Activated CD4-positive, CD25-positive, alpha-beta regulatory T cell treated with anti-CD3 and anti-CD28 coated beads, Interleukin-2, amount 50 U/mL, for 72 hours (primary cell): Measurements from ENCODE around the gene CUBN.

Experiments used
- DNase-seq: peaks from one replicate; pipeline ENCODE4 v3.0.0; 2021

Gene CUBN

DNA sequence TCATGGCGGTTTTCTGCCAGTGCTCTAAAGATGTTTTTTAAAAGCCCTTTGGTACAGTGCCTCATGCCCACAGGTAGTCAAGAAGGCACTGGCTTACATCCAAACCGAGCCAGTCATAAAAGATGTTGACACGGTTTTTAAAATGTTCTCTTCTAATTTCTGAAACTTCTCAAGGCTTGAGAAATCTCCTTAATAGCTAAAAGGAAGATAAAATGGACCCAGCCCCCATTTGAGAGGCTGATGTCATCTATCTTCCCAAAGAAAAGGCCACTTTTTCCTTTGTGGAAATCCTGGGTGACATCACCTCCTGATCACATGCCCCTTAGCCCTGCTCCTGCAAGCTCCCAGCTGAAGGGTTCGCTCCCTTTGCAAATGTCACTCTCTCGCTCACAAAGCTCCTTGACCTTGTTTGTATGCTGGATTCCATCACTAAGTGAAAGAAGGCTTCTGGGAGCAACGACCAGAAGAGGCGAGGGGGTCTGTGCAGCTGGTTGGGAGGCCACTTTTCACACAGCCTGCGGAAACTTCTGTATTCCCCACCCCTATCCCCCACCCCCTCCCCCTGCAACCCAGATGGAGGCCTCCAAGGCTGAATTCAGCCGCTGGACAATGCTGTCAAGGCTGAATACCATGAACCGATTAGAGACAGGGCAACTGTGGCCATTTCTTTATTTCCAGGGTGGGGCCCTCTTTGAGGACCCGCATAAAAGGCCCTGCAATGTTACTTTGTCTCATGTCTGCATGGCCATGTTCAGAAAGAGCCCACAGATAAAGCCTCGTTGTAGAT is 122.8 kb downstream of the CUBN start:
- no peak for DNase-seq

DNA sequence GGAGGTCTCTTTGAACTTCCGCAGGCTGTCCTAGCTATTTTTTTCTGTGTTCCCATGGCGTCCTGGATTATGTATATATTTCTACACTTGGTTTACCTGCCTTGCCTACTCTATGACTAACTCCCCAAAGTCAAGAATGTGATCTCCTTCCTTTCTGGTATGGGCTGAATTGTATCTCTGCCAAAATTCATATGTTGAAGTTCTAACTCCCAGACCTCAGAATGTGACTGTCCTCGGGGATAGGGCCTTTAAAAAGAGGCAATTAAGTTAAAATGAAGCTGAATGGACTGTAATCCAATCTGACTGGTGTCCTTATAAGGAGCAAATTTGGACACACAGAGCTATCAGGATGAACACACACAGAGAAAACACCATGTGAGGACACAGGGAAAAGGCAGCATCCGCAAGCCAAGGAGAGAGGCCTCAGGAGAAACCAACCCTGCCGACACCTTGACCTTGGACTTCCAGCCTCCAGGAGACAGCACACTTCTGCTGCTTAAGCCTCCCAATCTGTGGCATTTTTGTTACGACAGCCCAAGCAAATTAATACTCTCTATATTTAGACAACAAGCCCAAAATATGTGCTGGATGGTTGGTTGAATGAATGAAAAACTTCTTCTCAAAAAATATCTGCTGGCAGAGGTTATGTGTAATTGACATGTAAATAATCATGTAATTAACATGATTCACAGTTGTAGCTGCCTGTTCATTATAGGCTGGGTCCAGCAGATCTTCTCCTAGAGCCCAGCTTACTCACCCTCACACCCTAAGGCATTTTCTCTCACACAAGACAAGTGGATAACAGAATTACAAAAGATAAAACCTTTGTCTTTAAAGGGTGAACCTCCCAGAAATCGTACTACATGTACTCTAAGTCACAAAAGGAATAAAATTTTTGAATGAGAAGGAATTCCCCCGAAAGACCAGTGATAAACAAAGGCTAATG is 123.7 kb downstream of the CUBN start:
- DNase-seq: no peak

DNA sequence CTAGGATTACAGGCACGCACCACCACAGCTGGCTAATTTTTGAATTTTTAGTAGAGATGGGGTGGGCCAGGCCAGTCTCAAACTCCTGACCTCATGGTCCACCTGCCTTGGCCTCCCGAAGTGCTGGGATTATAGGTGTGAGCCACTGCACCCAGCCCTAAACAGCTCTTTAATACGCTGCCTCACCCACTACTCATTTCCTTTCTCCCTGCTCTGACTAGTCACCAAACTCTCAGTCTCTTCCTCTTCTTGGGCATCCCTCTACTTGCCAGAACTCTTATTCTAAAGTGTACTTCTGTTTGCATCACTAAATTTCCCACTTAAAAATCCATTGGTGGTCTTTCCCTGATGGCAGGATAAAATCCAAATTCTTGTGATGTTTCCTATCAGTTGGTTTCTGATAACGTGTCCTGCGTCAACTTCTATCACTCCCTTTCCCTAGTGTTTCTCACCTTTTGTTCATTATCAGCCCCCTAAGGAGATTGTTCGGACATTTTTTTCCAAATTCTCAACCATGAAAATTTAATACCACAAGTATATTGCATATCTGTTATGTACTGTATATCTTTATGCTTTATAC is 124.7 kb downstream of the CUBN start:
- DNase-seq: no peak

DNA sequence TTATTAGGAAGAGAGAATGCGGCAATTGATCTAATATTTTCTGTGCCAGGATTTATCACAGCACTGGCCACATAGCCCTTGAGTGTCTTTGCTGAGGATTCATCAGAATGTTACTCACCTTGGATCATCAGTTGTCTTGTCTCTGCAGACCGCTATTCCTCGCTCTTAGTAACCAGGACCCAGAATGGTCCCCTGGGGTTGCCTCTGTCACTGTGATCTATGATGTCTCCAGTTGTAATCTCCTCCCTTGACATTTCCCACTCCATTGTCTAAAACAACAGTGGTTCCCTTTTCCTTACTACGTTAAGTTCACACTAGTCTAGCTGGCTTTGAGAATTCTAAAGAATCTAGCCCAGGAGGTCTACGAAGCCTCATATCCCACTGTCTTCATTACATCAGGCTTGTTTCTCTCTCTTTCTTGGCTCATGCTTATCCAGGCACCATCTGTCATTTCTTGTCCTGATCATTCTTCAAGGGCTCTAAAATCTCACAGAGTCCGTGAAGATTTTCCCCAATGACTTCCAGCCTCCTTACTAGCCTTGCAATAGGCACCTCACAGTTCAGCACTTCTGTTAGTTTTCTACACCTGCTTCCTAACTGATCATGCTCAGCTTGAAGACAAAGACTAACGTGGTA is 125.8 kb downstream of the CUBN start:
- DNase-seq: no peak

DNA sequence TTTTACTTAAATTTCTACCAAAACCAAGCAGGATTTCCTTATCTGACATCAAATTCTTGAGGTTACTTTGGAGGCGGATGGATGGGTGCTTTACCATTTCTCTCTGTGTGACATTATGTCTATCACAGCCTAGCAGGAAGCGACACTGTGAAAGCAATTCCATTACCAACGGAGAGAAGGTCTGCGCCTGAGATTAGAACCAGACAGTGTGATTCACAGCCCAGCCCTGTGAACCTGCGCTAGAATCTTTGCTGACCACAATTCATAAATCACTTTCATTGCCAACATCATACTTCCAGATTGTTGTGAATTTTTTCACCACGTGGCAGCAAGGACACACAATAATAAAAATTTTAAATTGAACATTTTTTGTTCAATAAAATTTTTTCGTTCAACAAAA is 126.5 kb downstream of the CUBN start:
- no peak for DNase-seq

DNA sequence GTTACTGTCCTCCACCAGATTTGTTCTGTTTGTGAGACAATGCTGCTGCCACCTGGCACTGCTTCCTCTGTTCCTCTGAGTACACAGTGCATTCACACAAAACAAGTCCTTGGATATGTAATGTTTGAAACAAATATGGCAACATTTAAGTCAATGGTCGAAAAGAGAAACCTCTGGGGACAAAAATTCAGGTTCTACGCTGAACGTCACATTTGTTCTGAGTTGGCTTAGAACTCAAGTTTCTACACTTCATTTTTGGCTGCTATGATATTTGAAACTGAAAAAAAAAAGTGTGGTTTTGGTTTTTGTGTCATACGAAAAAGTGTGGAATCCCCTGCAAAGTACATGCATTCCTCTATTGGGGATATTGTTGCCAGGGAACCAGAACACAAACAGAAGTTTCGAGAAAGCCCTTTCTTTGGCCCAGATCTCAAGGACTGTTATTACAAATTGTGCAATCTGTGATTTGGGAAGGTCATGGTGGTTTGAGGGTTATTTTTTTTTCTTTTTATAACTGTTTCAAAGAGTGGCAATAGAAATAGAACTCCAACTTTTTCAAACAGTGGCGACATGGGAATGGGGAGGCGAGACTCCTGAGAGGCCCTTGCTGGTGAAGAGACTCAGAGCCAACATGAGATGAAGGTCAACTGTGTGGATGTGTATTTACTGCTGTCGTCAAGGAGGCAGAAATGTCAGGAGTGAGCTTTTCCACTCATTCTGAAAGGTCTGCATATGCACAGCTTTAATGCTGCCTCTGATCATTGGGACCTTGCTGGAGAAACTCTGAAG is 127.5 kb downstream of the CUBN start:
- DNase-seq: no peak

DNA sequence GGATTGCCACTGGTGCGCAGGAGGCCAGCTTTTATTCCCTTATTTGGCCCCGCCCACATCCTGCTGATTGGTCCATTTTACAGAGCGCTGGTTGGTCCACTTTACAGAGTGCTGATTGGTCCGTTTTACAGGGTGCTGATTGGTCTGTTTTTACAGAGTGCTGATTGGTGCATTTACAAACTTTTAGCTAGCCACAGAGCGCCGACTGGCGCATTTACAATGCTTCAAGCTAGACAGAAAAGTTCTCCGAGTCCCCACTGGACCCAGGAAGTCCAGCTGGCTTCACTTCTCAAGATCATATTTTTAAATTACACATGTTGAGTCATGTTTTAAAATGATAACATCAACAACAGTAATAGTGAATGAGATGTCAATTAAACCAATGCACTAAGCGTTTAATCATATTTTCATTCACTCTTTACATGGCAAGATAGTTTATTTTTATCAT is 128.3 kb downstream of the CUBN start:
- no peak for DNase-seq

DNA sequence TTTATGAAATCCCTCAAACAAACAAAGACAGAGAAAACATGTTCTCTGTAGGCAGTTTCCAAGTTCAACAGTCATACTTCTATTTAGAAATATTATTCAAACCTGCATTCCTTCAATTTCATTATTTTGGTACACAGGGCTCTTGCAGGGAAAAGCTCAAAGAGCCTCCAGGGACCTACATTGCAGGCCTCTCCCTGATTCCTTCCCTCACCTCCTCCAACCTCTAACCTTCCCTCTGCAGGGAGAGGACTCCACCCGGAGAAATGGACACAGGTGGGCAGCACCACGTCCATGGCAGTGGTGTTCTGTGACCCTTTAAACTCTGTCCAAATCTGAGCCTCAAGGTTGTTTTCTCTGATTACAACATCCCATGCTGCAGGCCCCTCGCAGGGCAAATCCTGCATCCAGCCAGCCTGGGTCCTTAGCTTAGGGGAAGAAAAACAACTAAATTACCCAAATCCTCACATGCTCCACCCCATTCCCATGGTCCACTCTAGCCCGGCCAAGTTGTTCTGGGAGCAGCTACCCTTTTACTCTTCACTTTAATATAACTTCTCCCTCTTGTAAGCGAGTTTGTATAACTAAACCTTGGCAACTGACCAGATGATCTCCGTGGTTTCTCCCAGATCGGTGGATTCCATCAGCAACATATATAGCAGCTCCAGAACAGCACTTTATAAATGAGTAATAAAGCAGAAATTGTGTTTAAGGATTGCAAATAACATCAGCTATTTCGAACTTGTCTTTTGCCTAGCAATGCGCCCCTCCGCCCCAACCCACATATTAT is 129.8 kb downstream of the CUBN start:
- no peak for DNase-seq

DNA sequence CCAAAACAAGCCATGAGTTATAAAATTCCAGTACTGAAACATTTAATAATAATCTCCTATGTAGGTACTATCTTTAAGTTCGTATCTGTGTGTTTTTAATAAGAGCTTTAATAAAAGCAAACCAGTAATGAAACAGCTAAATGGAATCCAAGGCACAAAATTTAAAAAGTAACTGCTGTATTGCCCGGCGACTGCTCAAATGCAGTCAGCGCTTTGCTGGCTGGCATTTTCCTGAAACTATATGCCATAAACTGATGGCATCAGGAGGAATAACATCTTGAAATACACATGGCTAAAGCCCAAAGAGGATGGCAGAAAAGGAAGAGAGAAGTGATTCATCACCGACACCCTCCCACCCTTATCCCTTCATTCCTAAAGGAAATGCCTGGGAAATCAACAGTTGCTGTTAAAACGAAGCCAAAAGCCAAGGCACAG is 133.1 kb downstream of the CUBN start:
- DNase-seq: no peak

DNA sequence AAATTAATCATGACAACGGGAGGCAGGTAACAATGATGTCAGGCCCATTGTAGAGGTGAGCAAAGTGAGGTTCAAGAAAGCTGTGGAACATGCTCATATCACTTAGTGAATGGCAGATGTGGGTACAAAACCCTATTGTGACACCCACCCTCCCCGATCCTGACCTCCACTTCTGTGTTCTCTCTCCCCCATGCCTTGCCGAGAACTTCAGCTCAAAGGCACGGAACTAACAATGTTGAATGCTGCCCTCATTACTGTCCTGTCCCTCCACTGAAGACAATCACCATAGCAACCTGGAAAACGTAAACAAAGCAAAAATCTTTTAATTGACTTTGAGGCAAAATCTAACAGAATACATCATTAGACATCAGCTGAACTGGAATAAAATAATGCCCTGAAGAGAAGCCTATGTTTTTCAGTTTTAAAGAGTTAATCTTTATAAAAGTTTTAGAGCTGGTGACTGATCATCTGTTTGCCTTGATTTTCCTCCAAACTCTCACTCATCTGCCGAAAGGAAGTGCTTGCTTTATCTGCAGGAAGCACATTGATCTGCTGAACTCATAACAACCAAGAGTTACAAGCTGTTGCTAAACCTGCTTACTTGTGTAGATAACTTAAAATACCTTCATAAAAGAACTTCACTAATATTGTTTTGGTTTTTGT is 133.6 kb downstream of the CUBN start:
- DNase-seq: no peak

DNA sequence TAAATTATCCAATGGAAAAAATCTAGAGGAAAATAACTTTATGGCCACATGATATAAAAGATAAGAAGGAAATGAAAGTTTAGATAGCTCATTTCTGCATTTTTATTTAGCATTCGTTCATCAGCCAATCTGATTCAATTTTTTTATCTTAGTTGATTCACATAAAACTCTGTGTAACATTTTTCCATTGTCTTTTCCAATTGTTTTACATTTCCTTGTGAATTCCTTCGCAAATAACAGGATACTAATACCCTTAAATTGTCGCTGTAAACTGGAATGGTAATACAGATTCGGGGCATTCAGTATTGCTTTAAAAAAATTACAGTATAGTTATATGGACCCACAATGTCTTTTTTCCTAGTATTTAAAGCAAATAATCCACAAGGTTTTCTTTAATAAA is 136.4 kb downstream of the CUBN start:
- no peak for DNase-seq

DNA sequence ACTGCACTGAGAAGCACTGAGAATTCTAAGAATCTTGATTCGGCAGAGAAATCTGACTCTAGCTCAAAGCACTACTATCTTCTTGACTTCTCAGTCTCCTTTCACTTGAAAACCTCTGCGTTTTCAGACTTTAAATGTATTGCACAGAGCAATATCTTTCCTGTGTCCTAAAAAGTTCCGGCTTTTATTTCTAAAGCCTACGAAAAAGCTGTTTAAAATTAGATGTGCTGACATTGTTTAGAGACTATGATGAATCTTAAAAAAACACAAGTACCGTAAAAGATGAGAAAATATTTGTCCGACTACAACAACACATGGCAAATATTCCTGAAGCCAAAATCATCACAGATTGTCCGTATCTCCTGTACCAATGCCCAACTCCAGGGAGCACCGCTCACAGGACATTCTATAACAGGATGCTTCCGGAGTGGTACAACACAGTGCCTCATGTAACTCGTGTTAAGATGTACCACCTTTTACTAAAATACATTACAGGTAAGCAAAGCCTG is 136.9 kb downstream of the CUBN start:
- no peak for DNase-seq

DNA sequence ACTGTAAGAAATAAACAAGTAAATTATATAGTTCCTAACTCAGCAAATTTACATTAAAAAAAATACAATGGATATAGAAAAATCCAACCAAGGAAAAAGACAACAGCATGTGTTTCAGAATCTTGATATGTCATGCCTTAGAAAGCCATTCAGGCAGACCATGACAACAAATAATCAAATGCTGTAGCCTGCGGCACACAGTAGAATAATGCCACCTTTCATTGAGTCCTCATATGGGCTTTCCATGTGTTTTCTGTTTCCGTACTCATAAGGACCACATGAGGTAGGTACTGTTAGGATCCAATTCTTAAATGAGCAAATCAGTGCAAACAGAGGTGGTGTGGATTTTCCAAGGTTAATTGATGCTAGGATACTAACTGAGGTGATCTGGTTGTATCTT is 138.6 kb downstream of the CUBN start:
- DNase-seq: no peak

DNA sequence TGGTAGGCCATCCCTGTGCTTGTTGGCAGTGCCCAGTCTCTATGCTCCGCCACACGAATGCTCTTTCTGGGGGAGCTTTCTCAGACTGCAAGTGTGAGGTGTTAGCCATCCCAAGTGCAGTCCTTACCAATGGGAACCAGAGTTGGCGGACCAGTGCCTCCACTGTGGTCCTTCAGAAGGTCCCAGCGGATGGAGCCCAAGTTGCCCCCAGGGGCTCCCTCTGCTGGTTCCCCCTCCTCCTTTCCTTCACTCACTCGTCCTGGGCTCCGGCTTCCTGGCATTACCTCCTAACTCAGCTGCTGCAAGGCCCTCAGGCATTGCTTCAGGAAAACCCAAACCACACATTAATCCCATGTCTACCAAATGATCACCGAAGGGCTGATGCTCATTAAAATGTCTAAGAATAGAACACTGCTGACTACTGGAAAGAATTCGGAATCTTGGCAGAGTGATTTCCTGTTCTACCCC is 139.8 kb downstream of the CUBN start:
- DNase-seq: no peak

DNA sequence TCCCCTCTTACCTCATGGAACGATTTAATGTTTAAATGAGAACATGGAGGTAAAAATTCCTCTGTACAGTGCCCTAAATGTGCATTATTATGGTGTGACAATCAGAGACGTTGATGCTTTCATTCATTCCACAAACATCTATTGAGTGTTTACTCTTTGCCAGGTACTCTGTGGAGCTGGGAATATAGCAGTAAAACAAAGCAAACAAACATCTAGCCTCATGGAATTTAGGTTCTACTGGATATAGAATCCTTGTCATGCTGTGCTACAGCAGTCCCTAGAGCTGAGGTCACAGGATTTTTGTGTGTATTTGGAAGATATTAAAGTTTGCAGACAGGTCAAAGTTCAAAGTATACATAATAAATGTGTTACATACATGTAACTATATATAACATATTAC is 140.7 kb downstream of the CUBN start:
- no peak for DNase-seq

DNA sequence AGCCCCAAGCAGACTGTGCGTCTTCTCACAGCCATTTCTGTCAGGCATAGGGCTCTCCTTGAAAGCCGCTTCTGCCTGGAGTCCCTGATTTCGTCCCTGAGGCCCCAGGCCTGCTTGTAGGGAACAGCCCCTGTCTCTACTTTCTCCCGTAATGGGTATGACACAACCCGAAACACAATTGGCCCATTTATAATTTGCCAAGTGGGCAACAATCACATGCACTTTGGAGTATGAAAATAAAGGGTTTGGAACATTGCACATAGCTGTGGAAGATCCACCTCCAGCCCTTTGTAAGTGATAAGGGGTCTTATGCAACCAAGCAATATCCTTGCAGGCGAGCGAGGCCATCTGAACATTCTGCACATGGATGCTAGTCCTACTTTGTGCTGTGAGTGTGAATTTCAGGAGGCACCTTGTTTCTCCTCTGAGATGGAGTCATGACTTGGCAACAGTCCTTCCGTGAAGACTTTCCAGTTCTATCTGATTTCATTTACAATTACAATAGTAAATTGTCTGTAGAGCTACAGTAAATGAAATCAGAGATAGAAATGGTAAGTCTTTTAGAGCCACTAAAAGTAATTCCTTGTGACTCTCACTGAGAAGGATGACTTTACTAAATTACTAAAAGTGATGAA is 141.5 kb downstream of the CUBN start:
- DNase-seq: no peak

DNA sequence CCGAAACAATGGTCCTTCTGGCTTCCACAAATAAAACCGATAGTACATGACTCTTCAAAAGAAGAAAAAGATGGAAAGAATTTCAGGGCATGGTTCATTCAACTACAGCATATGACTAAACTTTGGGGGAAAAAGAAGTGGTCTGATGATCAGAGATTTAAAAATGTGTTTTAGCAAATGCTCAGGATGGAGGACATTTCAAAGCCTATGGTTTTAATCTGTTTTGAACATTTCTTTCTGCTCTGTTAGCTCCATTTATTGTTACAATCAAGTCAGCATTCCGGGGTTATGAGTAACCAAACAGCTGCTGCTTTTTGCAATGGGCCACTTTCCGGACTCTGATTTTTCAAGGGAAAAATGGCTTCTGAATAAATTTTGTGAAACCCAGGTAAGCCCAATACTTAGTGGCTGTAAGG is 142.4 kb downstream of the CUBN start:
- no peak for DNase-seq

DNA sequence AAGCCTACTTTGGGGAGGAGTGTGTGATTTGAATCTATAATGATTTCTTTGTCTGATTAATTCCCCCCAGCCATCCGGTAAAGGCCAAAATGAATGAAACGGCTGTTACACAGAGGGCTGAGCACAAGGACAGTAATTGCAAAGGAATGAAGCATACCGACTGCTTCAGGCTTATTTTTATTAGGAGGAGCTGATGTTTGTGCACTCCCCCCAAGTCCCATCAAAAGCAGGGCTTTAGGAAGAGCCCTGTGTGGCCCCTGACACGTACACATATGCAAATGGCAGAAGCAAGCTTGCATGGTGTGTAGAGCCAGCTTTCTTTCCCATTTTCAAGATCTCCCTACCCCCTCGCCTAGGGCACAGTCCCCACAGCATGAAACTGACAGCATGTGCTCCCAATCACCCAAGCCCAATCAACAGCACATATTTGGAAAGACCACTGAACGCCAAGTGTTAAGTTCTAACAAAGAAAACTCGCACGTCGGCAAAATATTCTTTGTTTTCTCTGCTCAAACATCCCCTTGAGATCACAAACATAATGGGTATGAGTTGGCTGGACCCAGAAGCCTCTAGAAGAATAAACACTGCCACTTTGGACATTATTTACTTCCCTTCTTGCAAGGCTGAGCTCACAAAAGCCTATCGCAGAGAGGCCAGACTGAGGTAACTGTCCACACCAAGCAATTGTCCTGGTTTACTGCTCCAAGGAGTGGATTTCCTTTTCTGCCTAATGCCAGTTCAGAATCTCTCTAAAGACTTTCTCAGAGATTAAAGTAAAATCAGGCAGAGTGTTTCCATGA is 143.0 kb downstream of the CUBN start:
- DNase-seq: no peak

DNA sequence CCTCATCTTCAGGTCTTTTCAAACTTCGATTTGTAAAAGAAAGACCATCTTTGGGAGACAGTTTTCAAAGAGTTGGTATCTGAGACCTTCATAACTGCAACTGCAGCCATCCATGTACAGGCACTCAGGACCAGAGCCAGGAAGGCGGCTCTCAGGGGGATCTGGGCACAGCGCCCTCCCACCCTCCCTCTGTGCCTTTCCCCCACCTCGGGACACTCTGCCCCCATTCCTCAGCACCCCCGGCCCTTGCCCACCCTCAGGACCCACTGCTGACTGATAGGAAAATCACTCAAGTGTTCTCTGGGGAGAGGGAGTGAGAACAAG is 143.6 kb downstream of the CUBN start:
- DNase-seq: no peak
